MCF 10A (cell line): ENCODE data around the gene SHC3. TPM values are rescaled to one million over a fixed set of nuclear protein-coding genes. Genes with fewer than 3 reads are reported as not detected.

ENCODE experiments used
- BruUV-seq: library from RNA; stranded (reverse); fragments of 400-500 nt; replicated peaks from 2 replicates; lab custom pipeline; 2021; lab: Mats Ljungman, UMichigan
- CTCF ChIA-PET: fragments of 300-600 bp; sonication (Branson Sonifier 250); formaldehyde crosslinking; extraction: SDS; loops from one replicate; lab custom pipeline; 2021; ENCODE audit warnings: antibody characterized with exemption, inconsistent platforms; lab: Yijun Ruan, JAX
- POLR2A ChIA-PET: fragments of 300-600, 350-650 bp; sonication (Branson Sonifier 250); formaldehyde crosslinking; extraction: SDS; loops from one replicate; lab custom pipeline; 2020; ENCODE audit warnings: antibody characterized with exemption, inconsistent platforms; lab: Yijun Ruan, JAX
- DNase-seq: peaks from one replicate; pipeline ENCODE4 v3.0.0-alpha.2; 2018; ENCODE audit not compliant: unreplicated experiment
- H3K27ac Mint-ChIP-seq: one replicate; pipeline ENCODE4 v1.8.0; 2022; ENCODE audit warnings: mild to moderate bottlenecking, low read depth, mixed read lengths; ENCODE audit not compliant: unreplicated experiment
- H3K27me3 Mint-ChIP-seq: one replicate; pipeline ENCODE4 v1.8.0; 2022; ENCODE audit warnings: mixed read lengths; ENCODE audit not compliant: insufficient read depth, unreplicated experiment
- H3K36me3 Mint-ChIP-seq: one replicate; pipeline ENCODE4 v1.8.0; 2022; ENCODE audit warnings: mild to moderate bottlenecking, moderate library complexity, mixed read lengths; ENCODE audit not compliant: insufficient read depth, unreplicated experiment
- H3K4me1 Mint-ChIP-seq: one replicate; pipeline ENCODE4 v1.8.0; 2022; ENCODE audit warnings: mixed read lengths; ENCODE audit not compliant: insufficient read depth, unreplicated experiment
- H3K4me3 Mint-ChIP-seq: one replicate; pipeline ENCODE4 v1.8.0; 2022; ENCODE audit warnings: mild to moderate bottlenecking, moderate library complexity, mixed read lengths; ENCODE audit not compliant: unreplicated experiment
- H3K9me3 Mint-ChIP-seq: one replicate; pipeline ENCODE4 v1.8.0; 2022; ENCODE audit warnings: mixed read lengths; ENCODE audit not compliant: unreplicated experiment
- intact Hi-C: fragments of 100-400 bp; cut with micrococcal nuclease; formaldehyde crosslinking; loops from 2 replicates; pipeline ENCODE4 v1.14.1; 2022
- total RNA-seq: library from RNA; stranded (reverse); gene quantifications from 2 replicates; pipeline ENCODE4 v1.2.3, GENCODE V29; 2022
- TF ChIP-seq, protein P1 (sequence below): fragments of 200-600 bp; IDR thresholded peaks from one replicate; pipeline ENCODE4 v1.8.0; 2022; ENCODE audit warnings: antibody characterized with exemption, mild to moderate bottlenecking; ENCODE audit not compliant: unreplicated experiment

Gene SHC3
- total RNA-seq, 1 experiment from 2014 or later: 0.02 TPM

DNA sequence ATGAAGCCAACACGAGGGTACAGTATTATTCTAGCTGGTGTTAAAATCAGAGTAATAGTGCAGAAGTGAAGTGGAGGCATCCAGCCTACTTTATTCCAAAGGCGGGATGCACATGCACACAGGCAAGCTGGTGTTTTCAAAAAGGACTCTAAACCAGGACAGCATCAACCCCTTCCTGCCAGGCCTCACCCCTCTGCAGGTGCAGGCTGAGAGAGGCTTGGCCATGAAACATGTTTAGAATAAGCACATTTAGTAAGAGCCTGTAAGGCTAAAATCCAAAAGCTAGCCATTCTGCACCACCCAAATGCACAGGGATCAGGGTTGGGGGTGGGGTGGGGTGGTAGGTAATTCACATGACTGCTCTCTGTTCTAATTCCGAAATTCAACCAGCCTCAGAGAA, 71.2 kb downstream of the SHC3 start:
- TF ChIP-seq, protein P1, sequence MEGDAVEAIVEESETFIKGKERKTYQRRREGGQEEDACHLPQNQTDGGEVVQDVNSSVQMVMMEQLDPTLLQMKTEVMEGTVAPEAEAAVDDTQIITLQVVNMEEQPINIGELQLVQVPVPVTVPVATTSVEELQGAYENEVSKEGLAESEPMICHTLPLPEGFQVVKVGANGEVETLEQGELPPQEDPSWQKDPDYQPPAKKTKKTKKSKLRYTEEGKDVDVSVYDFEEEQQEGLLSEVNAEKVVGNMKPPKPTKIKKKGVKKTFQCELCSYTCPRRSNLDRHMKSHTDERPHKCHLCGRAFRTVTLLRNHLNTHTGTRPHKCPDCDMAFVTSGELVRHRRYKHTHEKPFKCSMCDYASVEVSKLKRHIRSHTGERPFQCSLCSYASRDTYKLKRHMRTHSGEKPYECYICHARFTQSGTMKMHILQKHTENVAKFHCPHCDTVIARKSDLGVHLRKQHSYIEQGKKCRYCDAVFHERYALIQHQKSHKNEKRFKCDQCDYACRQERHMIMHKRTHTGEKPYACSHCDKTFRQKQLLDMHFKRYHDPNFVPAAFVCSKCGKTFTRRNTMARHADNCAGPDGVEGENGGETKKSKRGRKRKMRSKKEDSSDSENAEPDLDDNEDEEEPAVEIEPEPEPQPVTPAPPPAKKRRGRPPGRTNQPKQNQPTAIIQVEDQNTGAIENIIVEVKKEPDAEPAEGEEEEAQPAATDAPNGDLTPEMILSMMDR: no peak
- Mint-ChIP-seq H3K27me3 (no peaks in the 10 kb centered on the region), H3K9me3 (no peaks in the 10 kb centered on the region), H3K36me3 (no peaks in the 10 kb centered on the region), H3K4me1 (no peaks in the 10 kb centered on the region), H3K27ac (no peak overlapping the region), H3K4me3 (no peak overlapping the region)
- CTCF ChIA-PET: no interaction called here
- POLR2A ChIA-PET: no interaction called here
- BruUV-seq: no TSS peak
- intact Hi-C loops: no loop called here
- no peak for DNase-seq

DNA sequence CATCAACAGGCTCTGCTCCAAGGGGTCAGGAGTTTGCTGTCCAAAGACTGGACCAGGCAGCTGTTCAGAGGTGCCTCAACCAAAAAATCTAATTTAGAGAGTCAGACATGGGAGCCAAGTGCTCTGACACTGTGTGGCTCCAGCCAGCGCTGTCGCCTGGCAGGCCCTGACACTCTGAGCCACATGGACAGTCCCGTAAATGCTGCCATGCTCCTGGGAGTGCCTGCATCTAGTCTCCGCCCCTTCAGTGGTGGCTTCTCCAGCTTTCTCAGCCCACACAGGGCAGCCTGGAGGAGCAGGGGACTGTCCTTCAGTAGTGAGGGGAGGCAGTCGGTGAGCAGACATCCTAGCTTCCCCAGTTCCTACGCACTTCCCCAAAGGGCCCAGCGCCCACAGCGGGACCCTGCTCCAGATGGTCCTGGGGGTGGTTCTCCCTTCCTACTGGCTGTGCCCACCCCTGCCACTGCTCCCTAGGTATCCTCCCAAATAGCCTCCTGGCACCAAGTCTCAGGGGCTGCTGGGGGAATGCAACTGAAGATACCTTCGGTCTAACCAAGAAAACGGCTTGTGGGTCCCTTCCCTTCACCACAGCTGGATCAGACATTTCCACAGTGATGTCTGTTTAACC, 72.3 kb downstream of the SHC3 start:
- TF ChIP-seq, protein P1: no peak
- intact Hi-C loops: no loop called here
- Mint-ChIP-seq H3K27me3 (no peaks in the 10 kb centered on the region), H3K4me3 (no peak overlapping the region), H3K9me3 (no peaks in the 10 kb centered on the region), H3K36me3 (no peaks in the 10 kb centered on the region), H3K4me1 (no peaks in the 10 kb centered on the region), H3K27ac (no peak overlapping the region)
- BruUV-seq: no TSS peak
- POLR2A ChIA-PET: no interaction called here
- CTCF ChIA-PET: interaction anchor here (0.6 kb wide), 1 partner anchor 153 kb away, joined by 3 read pairs; no protein-coding TSS in a partner anchor
- DNase-seq: no peak

DNA sequence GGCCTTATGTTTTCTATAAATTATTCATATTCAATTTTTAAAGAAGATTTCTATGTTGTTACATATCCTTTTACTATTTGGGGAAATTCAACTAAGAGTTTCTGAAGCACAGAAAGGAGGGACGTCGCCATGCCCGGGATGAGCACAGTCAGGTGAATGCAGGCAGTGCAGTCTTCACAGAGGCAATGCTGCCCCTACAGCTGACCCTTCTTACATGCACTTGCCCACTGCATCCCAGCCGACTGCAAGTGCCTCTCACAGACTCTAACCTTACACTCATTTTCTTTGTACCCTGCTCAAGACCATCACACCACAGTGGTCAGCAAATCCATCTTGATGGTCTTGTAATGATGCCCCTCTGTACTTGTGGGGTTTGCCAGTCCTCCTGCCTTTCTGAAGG, 73.8 kb downstream of the SHC3 start:
- no peak for DNase-seq
- no TSS peak for BruUV-seq
- ChIA-PET POLR2A (no interaction called here), CTCF (no interaction called here)
- TF ChIP-seq, protein P1: no peak
- no peak overlapping the region for H3K4me3 Mint-ChIP-seq
- no peaks in the 10 kb centered on the region for H3K4me1 Mint-ChIP-seq
- intact Hi-C loops: no loop called here
- H3K9me3 Mint-ChIP-seq: no peaks in the 10 kb centered on the region
- no peak overlapping the region for H3K27ac Mint-ChIP-seq
- no peaks in the 10 kb centered on the region for H3K27me3 Mint-ChIP-seq
- no peaks in the 10 kb centered on the region for H3K36me3 Mint-ChIP-seq

DNA sequence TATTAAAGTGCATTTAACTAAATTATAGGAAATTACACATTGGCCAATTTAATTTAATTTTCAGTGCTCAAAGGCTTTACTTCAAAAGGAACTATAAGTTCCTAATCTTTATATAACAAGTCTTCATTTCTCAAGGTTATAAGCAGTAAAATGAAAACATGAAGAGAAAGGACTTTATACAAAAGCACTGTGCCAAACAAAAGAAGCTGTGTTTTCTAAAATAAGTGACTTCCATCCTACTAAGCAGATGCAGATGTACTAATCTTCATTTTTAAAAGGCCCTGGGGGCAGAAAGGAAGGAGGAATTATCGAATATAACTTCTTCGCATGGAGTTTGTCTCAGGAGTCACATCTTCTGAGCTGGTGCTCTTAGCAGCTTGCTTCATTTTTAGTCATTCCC, 81.4 kb downstream of the SHC3 start:
- Mint-ChIP-seq H3K9me3 (no peaks in the 10 kb centered on the region), H3K4me3 (no peak overlapping the region), H3K27me3 (no peaks in the 10 kb centered on the region), H3K27ac (no peak overlapping the region), H3K4me1 (no peaks in the 10 kb centered on the region), H3K36me3 (no peaks in the 10 kb centered on the region)
- TF ChIP-seq, protein P1: no peak
- BruUV-seq: no TSS peak
- POLR2A ChIA-PET: no interaction called here
- intact Hi-C loops: no loop called here
- CTCF ChIA-PET: no interaction called here
- DNase-seq: no peak
